Measurements from ENCODE around the gene MPHOSPH6.
"Not testable (repeated sequence)": the region's sequence is repeated elsewhere in the genome, so short reads cannot be mapped to it uniquely, and the experiment has no call there.

Gene MPHOSPH6

GRCh38 chr16:82134846-82135245 lies 35.2 kb downstream of the MPHOSPH6 start:
- Histone ChIP-seq H3K27me3 (ENCODE audit: control insufficient read depth in 1 of 2, insufficient read depth in 2 of 2, low read length in 2 of 2) (no peaks in the 10 kb centered on the region), H3K4me1 (ENCODE audit: control insufficient read depth in 1 of 2, insufficient read depth in 2 of 2, low read length in 2 of 2) (peaks cover 4 to 6% of the 10 kb centered on the region in 2 donors), H3K9ac (ENCODE audit: low read depth in 1 of 2, low read length in 2 of 2) (no peak overlapping the region), H3K27ac (ENCODE audit: low read depth, low read length) (no peak overlapping the region), H3K9me3 (ENCODE audit: control insufficient read depth in 1 of 2, low read length in 2 of 2) (no peaks in the 10 kb centered on the region), H3K36me3 (ENCODE audit: control insufficient read depth in 1 of 2, insufficient read depth in 2 of 2, low read length in 2 of 2) (no peaks in the 10 kb centered on the region), H3K4me3 (ENCODE audit: low read depth in 1 of 2, low read length in 2 of 2) (no peak overlapping the region)

GRCh38 chr16:82133798-82134197 lies 36.2 kb downstream of the MPHOSPH6 start:
- H3K36me3 ChIP-seq (ENCODE audit: control insufficient read depth in 1 of 2, insufficient read depth in 2 of 2, low read length in 2 of 2): no peaks in the 10 kb centered on the region
- H3K4me3 ChIP-seq (ENCODE audit: low read depth in 1 of 2, low read length in 2 of 2): no peak overlapping the region
- no peaks in the 10 kb centered on the region for H3K9me3 ChIP-seq (ENCODE audit: control insufficient read depth in 1 of 2, low read length in 2 of 2)
- H3K27me3 ChIP-seq (ENCODE audit: control insufficient read depth in 1 of 2, insufficient read depth in 2 of 2, low read length in 2 of 2): no peaks in the 10 kb centered on the region
- H3K27ac ChIP-seq (ENCODE audit: low read depth, low read length): no peak overlapping the region
- H3K4me1 ChIP-seq (ENCODE audit: control insufficient read depth in 1 of 2, insufficient read depth in 2 of 2, low read length in 2 of 2): peaks cover 3 to 4% of the 10 kb centered on the region in 2 donors
- no peak overlapping the region for H3K9ac ChIP-seq (ENCODE audit: low read depth in 1 of 2, low read length in 2 of 2)

- Histone ChIP-seq H3K36me3 (ENCODE audit: control insufficient read depth in 1 of 2, insufficient read depth in 2 of 2, low read length in 2 of 2) (no peaks in the 10 kb centered on the region), H3K27ac (ENCODE audit: low read depth, low read length) (no peak overlapping the region), H3K4me1 (ENCODE audit: control insufficient read depth in 1 of 2, insufficient read depth in 2 of 2, low read length in 2 of 2) (no peaks in the 10 kb centered on the region), H3K9ac (ENCODE audit: low read depth in 1 of 2, low read length in 2 of 2) (no peak overlapping the region), H3K27me3 (ENCODE audit: control insufficient read depth in 1 of 2, insufficient read depth in 2 of 2, low read length in 2 of 2) (no peaks in the 10 kb centered on the region), H3K4me3 (ENCODE audit: low read depth in 1 of 2, low read length in 2 of 2) (no peak overlapping the region), H3K9me3 (ENCODE audit: control insufficient read depth in 1 of 2, low read length in 2 of 2) (no peaks in the 10 kb centered on the region)
Measured at GRCh38 chr16:82129881-82130280, 40.1 kb downstream of the MPHOSPH6 start.

GRCh38 chr16:82124651-82125050 lies 45.4 kb downstream of the MPHOSPH6 start:
- no peaks in the 10 kb centered on the region for H3K9me3 ChIP-seq (ENCODE audit: control insufficient read depth in 1 of 2, low read length in 2 of 2)
- no peaks in the 10 kb centered on the region for H3K4me1 ChIP-seq (ENCODE audit: control insufficient read depth in 1 of 2, insufficient read depth in 2 of 2, low read length in 2 of 2)
- H3K9ac ChIP-seq (ENCODE audit: low read depth in 1 of 2, low read length in 2 of 2): no peak overlapping the region
- no peaks in the 10 kb centered on the region for H3K27me3 ChIP-seq (ENCODE audit: control insufficient read depth in 1 of 2, insufficient read depth in 2 of 2, low read length in 2 of 2)
- no peak overlapping the region for H3K27ac ChIP-seq (ENCODE audit: low read depth, low read length)
- no peak overlapping the region for H3K4me3 ChIP-seq (ENCODE audit: low read depth in 1 of 2, low read length in 2 of 2)
- H3K36me3 ChIP-seq (ENCODE audit: control insufficient read depth in 1 of 2, insufficient read depth in 2 of 2, low read length in 2 of 2): no peaks in the 10 kb centered on the region

DNA sequence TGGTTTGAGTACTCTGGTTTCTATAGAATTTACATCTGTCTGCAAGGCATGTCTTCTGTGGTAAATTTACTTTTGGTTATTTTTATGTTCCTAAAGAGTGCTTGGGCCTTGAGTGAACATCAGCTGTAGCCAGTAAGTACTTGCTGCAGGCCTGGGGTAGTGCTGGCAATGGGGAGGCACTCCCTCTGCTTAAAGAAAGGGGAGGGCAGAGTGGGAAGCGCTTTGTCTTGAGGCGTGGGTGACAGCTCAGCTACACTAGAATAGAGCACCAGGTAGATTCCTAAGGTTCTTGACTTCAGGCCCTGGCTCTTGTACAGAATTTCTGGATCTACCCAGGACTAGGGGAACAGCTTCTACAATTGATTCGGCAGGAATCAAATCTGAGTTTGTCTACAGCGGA lies 50.6 kb downstream of the MPHOSPH6 start:
- Histone ChIP-seq H3K27me3 (ENCODE audit: control insufficient read depth in 1 of 2, insufficient read depth in 2 of 2, low read length in 2 of 2) (no peaks in the 10 kb centered on the region), H3K4me3 (ENCODE audit: low read depth in 1 of 2, low read length in 2 of 2) (no peak overlapping the region), H3K36me3 (ENCODE audit: control insufficient read depth in 1 of 2, insufficient read depth in 2 of 2, low read length in 2 of 2) (no peaks in the 10 kb centered on the region), H3K9me3 (ENCODE audit: control insufficient read depth in 1 of 2, low read length in 2 of 2) (no peaks in the 10 kb centered on the region), H3K4me1 (ENCODE audit: control insufficient read depth in 1 of 2, insufficient read depth in 2 of 2, low read length in 2 of 2) (no peaks in the 10 kb centered on the region), H3K27ac (ENCODE audit: low read depth, low read length) (no peak overlapping the region), H3K9ac (ENCODE audit: low read depth in 1 of 2, low read length in 2 of 2) (no peak overlapping the region)

GRCh38 chr16:82118749-82119148 lies 51.3 kb downstream of the MPHOSPH6 start:
- no peaks in the 10 kb centered on the region for H3K36me3 ChIP-seq (ENCODE audit: control insufficient read depth in 1 of 2, insufficient read depth in 2 of 2, low read length in 2 of 2)
- no peaks in the 10 kb centered on the region for H3K9me3 ChIP-seq (ENCODE audit: control insufficient read depth in 1 of 2, low read length in 2 of 2)
- no peaks in the 10 kb centered on the region for H3K27me3 ChIP-seq (ENCODE audit: control insufficient read depth in 1 of 2, insufficient read depth in 2 of 2, low read length in 2 of 2)
- no peaks in the 10 kb centered on the region for H3K4me1 ChIP-seq (ENCODE audit: control insufficient read depth in 1 of 2, insufficient read depth in 2 of 2, low read length in 2 of 2)
- H3K27ac ChIP-seq (ENCODE audit: low read depth, low read length): no peak overlapping the region
- H3K4me3 ChIP-seq (ENCODE audit: low read depth in 1 of 2, low read length in 2 of 2): no peak overlapping the region
- H3K9ac ChIP-seq (ENCODE audit: low read depth in 1 of 2, low read length in 2 of 2): no peak overlapping the region

- H3K27me3 ChIP-seq (ENCODE audit: control insufficient read depth in 1 of 2, insufficient read depth in 2 of 2, low read length in 2 of 2): no peaks in the 10 kb centered on the region
- H3K4me1 ChIP-seq (ENCODE audit: control insufficient read depth in 1 of 2, insufficient read depth in 2 of 2, low read length in 2 of 2): no peaks in the 10 kb centered on the region
- no peaks in the 10 kb centered on the region for H3K36me3 ChIP-seq (ENCODE audit: control insufficient read depth in 1 of 2, insufficient read depth in 2 of 2, low read length in 2 of 2)
- no peak overlapping the region for H3K4me3 ChIP-seq (ENCODE audit: low read depth in 1 of 2, low read length in 2 of 2)
- no peaks in the 10 kb centered on the region for H3K9me3 ChIP-seq (ENCODE audit: control insufficient read depth in 1 of 2, low read length in 2 of 2)
- no peak overlapping the region for H3K27ac ChIP-seq (ENCODE audit: low read depth, low read length)
- H3K9ac ChIP-seq (ENCODE audit: low read depth in 1 of 2, low read length in 2 of 2): no peak overlapping the region
Measured at GRCh38 chr16:82116535-82116934, 53.5 kb downstream of the MPHOSPH6 start.

DNA sequence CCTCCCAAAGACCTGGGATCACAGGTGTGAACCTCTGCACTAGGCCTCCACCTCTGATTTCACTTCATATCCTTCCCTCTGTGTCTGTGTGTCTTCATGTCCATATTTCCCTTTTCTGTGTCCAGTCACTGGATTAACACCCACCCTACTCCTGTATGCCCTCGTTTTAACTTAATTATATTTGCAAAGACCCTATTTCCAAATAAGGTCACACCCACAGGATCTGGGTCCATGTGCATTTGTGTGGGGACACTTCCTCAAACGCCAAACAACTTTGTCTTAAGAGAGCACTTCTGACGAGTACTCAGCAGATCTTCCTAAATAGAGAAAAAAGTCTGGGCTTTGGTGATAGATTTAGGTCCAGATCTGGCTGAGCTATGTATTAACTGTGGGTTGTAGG lies 56.3 kb downstream of the MPHOSPH6 start:
- no peaks in the 10 kb centered on the region for H3K4me1 ChIP-seq (ENCODE audit: control insufficient read depth in 1 of 2, insufficient read depth in 2 of 2, low read length in 2 of 2)
- H3K9me3 ChIP-seq (ENCODE audit: control insufficient read depth in 1 of 2, low read length in 2 of 2): no peaks in the 10 kb centered on the region
- no peak overlapping the region for H3K27ac ChIP-seq (ENCODE audit: low read depth, low read length)
- H3K9ac ChIP-seq (ENCODE audit: low read depth in 1 of 2, low read length in 2 of 2): no peak overlapping the region
- no peaks in the 10 kb centered on the region for H3K27me3 ChIP-seq (ENCODE audit: control insufficient read depth in 1 of 2, insufficient read depth in 2 of 2, low read length in 2 of 2)
- H3K36me3 ChIP-seq (ENCODE audit: control insufficient read depth in 1 of 2, insufficient read depth in 2 of 2, low read length in 2 of 2): no peaks in the 10 kb centered on the region
- H3K4me3 ChIP-seq (ENCODE audit: low read depth in 1 of 2, low read length in 2 of 2): no peak overlapping the region

DNA sequence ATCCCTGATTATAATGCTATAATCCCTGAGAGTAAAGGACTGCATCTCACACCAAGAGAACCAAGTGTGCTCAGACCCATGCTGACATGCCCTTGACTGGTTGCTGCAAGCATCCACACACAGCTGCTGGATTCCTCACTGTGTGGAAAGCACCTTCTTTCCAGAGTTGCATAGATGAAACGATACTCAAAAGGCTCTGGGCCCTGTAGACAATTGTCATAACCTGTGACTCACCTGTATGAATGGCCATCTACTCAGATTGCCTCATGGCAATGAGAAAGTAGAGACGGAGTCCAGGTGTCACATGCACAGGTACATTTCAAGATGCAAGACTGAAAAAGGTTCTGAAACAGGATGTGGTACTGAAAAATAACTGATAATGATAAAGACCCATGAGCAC lies 58.1 kb downstream of the MPHOSPH6 start:
- no peaks in the 10 kb centered on the region for H3K4me1 ChIP-seq (ENCODE audit: control insufficient read depth in 1 of 2, insufficient read depth in 2 of 2, low read length in 2 of 2)
- H3K36me3 ChIP-seq (ENCODE audit: control insufficient read depth in 1 of 2, insufficient read depth in 2 of 2, low read length in 2 of 2): no peaks in the 10 kb centered on the region
- no peaks in the 10 kb centered on the region for H3K9me3 ChIP-seq (ENCODE audit: control insufficient read depth in 1 of 2, low read length in 2 of 2)
- H3K27ac ChIP-seq (ENCODE audit: low read depth, low read length): no peak overlapping the region
- H3K4me3 ChIP-seq (ENCODE audit: low read depth in 1 of 2, low read length in 2 of 2): no peak overlapping the region
- H3K27me3 ChIP-seq (ENCODE audit: control insufficient read depth in 1 of 2, insufficient read depth in 2 of 2, low read length in 2 of 2): no peaks in the 10 kb centered on the region
- no peak overlapping the region for H3K9ac ChIP-seq (ENCODE audit: low read depth in 1 of 2, low read length in 2 of 2)

DNA sequence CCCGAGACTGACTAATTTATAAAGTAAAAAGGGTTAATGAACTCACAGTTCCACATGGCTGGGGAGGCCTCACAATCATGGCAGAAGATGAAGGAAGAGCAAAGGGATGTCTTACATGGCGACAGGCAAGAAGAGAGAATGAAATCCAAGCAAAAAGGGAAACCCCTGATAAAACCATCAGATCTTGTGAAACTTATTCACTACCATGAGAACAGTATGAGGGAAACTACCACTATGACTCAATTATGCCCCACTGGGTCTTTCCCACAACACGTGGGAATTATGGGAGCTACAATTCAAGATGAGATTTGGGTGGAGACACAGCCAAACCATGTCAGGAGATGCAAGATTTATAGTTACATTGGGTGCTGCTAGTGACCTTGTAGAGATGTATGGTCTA lies 60.8 kb downstream of the MPHOSPH6 start:
- H3K4me3 ChIP-seq (ENCODE audit: low read depth in 1 of 2, low read length in 2 of 2); H3K9me3 ChIP-seq (ENCODE audit: control insufficient read depth in 1 of 2, low read length in 2 of 2); H3K36me3 ChIP-seq (ENCODE audit: control insufficient read depth in 1 of 2, insufficient read depth in 2 of 2, low read length in 2 of 2); H3K27me3 ChIP-seq (ENCODE audit: control insufficient read depth in 1 of 2, insufficient read depth in 2 of 2, low read length in 2 of 2); H3K9ac ChIP-seq (ENCODE audit: low read depth in 1 of 2, low read length in 2 of 2); H3K4me1 ChIP-seq (ENCODE audit: control insufficient read depth in 1 of 2, insufficient read depth in 2 of 2, low read length in 2 of 2); H3K27ac ChIP-seq (ENCODE audit: low read depth, low read length): not testable (repeated sequence)

- no peak overlapping the region for H3K27ac ChIP-seq (ENCODE audit: low read depth, low read length)
- H3K9ac ChIP-seq (ENCODE audit: low read depth in 1 of 2, low read length in 2 of 2): no peak overlapping the region
- no peaks in the 10 kb centered on the region for H3K4me1 ChIP-seq (ENCODE audit: control insufficient read depth in 1 of 2, insufficient read depth in 2 of 2, low read length in 2 of 2)
- no peaks in the 10 kb centered on the region for H3K36me3 ChIP-seq (ENCODE audit: control insufficient read depth in 1 of 2, insufficient read depth in 2 of 2, low read length in 2 of 2)
- H3K27me3 ChIP-seq (ENCODE audit: control insufficient read depth in 1 of 2, insufficient read depth in 2 of 2, low read length in 2 of 2): no peaks in the 10 kb centered on the region
- H3K9me3 ChIP-seq (ENCODE audit: control insufficient read depth in 1 of 2, low read length in 2 of 2): no peaks in the 10 kb centered on the region
- no peak overlapping the region for H3K4me3 ChIP-seq (ENCODE audit: low read depth in 1 of 2, low read length in 2 of 2)
Measured at GRCh38 chr16:82108774-82109173, 61.2 kb downstream of the MPHOSPH6 start.
